ENCODE data around the gene LRFN2.

- TF ChIP-seq, protein P1, sequence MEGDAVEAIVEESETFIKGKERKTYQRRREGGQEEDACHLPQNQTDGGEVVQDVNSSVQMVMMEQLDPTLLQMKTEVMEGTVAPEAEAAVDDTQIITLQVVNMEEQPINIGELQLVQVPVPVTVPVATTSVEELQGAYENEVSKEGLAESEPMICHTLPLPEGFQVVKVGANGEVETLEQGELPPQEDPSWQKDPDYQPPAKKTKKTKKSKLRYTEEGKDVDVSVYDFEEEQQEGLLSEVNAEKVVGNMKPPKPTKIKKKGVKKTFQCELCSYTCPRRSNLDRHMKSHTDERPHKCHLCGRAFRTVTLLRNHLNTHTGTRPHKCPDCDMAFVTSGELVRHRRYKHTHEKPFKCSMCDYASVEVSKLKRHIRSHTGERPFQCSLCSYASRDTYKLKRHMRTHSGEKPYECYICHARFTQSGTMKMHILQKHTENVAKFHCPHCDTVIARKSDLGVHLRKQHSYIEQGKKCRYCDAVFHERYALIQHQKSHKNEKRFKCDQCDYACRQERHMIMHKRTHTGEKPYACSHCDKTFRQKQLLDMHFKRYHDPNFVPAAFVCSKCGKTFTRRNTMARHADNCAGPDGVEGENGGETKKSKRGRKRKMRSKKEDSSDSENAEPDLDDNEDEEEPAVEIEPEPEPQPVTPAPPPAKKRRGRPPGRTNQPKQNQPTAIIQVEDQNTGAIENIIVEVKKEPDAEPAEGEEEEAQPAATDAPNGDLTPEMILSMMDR (conservative IDR thresholded peaks at IDR 0.05; ENCODE audit: low read depth, low read length) = no peak
- TF ChIP-seq EZH2 (IDR thresholded peaks at IDR 0.05; ENCODE audit: borderline replicate concordance, low read depth, low read length, poor library complexity, severe bottlenecking) = no peak
Observed at GRCh38 chr6:40394381-40394780, 192.8 kb downstream of the LRFN2 start.
